HCT116 (cell line): Measurements from ENCODE around the gene ST3GAL2. TPM values are rescaled to one million over a fixed set of nuclear protein-coding genes. Genes with fewer than 3 reads are reported as not detected.

ENCODE experiments used
- ATAC-seq: fragments of 200-7000 bp; cut with Tn5 transposase; 2 replicates; pipeline ENCODE4 v1.9.1; 2020; ENCODE audit warnings: mild to moderate bottlenecking, moderate library complexity
- BruUV-seq: library from RNA; stranded (reverse); fragments of 400-500 nt; replicated peaks from 2 replicates; lab custom pipeline; 2021; lab: Mats Ljungman, UMichigan
- CTCF ChIA-PET: fragments of 300-600 bp; sonication (Branson Sonifier 250); formaldehyde crosslinking; loops from one replicate; lab custom pipeline; 2021; ENCODE audit warnings: antibody characterized with exemption; lab: Charles Lee
- POLR2A ChIA-PET: fragments of 300-600, 350-600 bp; sonication (Branson Sonifier 250); formaldehyde crosslinking; loops from one replicate; lab custom pipeline; 2021; ENCODE audit warnings: antibody characterized with exemption; lab: Charles Lee
- RAD21 ChIA-PET, 2 experiments: fragments of 300-600 bp; sonication (Branson Sonifier 250); formaldehyde crosslinking; loops; one replicate each; lab custom pipeline; 2023; ENCODE audit warnings: low total read pairs in 2 of 2; ENCODE audit not compliant: uncharacterized antibody in 2 of 2, unreplicated experiment in 2 of 2, low non-redundant PET in 1 of 2; lab: Charles Lee
- DNase-seq: peaks from one replicate; pipeline ENCODE4 v3.0.0-alpha.2; 2010; ENCODE audit warnings: low read depth, low spot score
- H2AFZ ChIP-seq: fragments of 200-600 bp; shearing (Covaris generic), sonication (generic); 2 replicates; pipeline ENCODE4 v1.6.1; 2017; ENCODE audit warnings: low read depth, mixed run types, mixed read lengths, antibody characterized with exemption, low read length; ENCODE audit not compliant: poor library complexity, severe bottlenecking
- H3K27ac ChIP-seq: 2 replicates; pipeline ENCODE4 v1.5.1; 2012; ENCODE audit warnings: low read depth, low read length
- H3K27me3 ChIP-seq: fragments of 200-600 bp; sonication (generic); 2 replicates; pipeline ENCODE4 v1.6.1; 2016; ENCODE audit warnings: mixed run types, low read length, mixed read lengths; ENCODE audit not compliant: insufficient read depth
- H3K36me3 ChIP-seq, 2 experiments: fragments of 200-500 bp in 1 of 2; fragments of 200-600 bp in 1 of 2; sonication (Bioruptor generic) in 1 of 2; sonication (generic) in 1 of 2; 2 replicates each; pipeline versions ENCODE4 v1.5.1 to v1.6.1; 2014 to 2016; ENCODE audit warnings: low read length in 2 of 2, inconsistent platforms in 1 of 2, mixed read lengths in 1 of 2, mixed run types in 1 of 2; ENCODE audit not compliant: insufficient read depth in 2 of 2, control insufficient read depth in 1 of 2
- H3K4me1 ChIP-seq, 2 experiments: fragments of 200-600 bp in 1 of 2; sonication (generic) in 1 of 2; 2 replicates each; pipeline versions ENCODE4 v1.5.1 to v1.6.1; 2012 to 2017; ENCODE audit warnings: low read length in 2 of 2, inconsistent platforms in 1 of 2, mild to moderate bottlenecking in 1 of 2, mixed read lengths in 1 of 2, mixed run types in 1 of 2, moderate library complexity in 1 of 2; ENCODE audit not compliant: insufficient read depth in 2 of 2, control insufficient read depth in 1 of 2
- H3K4me2 ChIP-seq: fragments of 200-600 bp; sonication (generic); 2 replicates; pipeline ENCODE4 v1.6.1; 2017; ENCODE audit warnings: mixed run types, low read length, mixed read lengths
- H3K4me3 ChIP-seq, 2 experiments: fragments of 200-600 bp in 1 of 2; sonication (generic) in 1 of 2; replicated peaks in 1 of 2; 2 replicates each; pipeline ENCODE4 v1.5.1; 2011 to 2016; ENCODE audit warnings: low read length in 2 of 2, control low read depth in 1 of 2, low read depth in 1 of 2, mild to moderate bottlenecking in 1 of 2, mixed read lengths in 1 of 2, mixed run types in 1 of 2
- H3K79me2 ChIP-seq: fragments of 200-600 bp; sonication (generic); 2 replicates; pipeline ENCODE4 v1.6.1; 2017; ENCODE audit warnings: mild to moderate bottlenecking, mixed run types, low read length, moderate library complexity, mixed read lengths; ENCODE audit not compliant: insufficient read depth
- H3K9ac ChIP-seq: fragments of 200-600 bp; sonication (generic); 2 replicates; pipeline ENCODE4 v1.6.1; 2016; ENCODE audit warnings: low read length, mixed read lengths
- H3K9me2 ChIP-seq: fragments of 200-600 bp; sonication (generic), shearing (Covaris generic); 2 replicates; pipeline ENCODE4 v1.6.1; 2017; ENCODE audit warnings: mixed run types, mild to moderate bottlenecking, moderate library complexity; ENCODE audit not compliant: insufficient read depth
- H3K9me3 ChIP-seq, 2 experiments: fragments of 200-500 bp in 1 of 2; fragments of 200-600 bp in 1 of 2; sonication (Bioruptor generic) in 1 of 2; sonication (generic) in 1 of 2; 2 replicates each; pipeline ENCODE4 v1.6.1; 2014 to 2017; ENCODE audit warnings: low read length in 2 of 2, mixed read lengths in 2 of 2, inconsistent platforms in 1 of 2, low read depth in 1 of 2, mild to moderate bottlenecking in 1 of 2, mixed run types in 1 of 2, moderate library complexity in 1 of 2; ENCODE audit not compliant: control insufficient read depth in 1 of 2, insufficient read depth in 1 of 2
- H4K20me1 ChIP-seq: fragments of 200-600 bp; sonication (generic), shearing (Covaris generic); 2 replicates; pipeline ENCODE4 v1.6.1; 2017; ENCODE audit warnings: mixed run types, mild to moderate bottlenecking, moderate library complexity; ENCODE audit not compliant: insufficient read depth
- ATF3 ChIP-seq: IDR thresholded peaks from 2 replicates; pipeline ENCODE4 v1.6.1; 2012
- CEBPB ChIP-seq: IDR thresholded peaks from 2 replicates; pipeline ENCODE4 v1.6.1; 2012; ENCODE audit warnings: low read depth
- CTCF ChIP-seq, 3 experiments: fragments of 200-600 bp in 1 of 3; sonication (generic) in 1 of 3; IDR thresholded peaks in 2 of 3; conservative IDR thresholded peaks in 1 of 3; 2 replicates each; pipeline ENCODE4 v1.5.1; 2012 to 2017; ENCODE audit warnings: low read depth in 2 of 3, low read length in 2 of 3, antibody characterized with exemption in 1 of 3, borderline replicate concordance in 1 of 3, control low read depth in 1 of 3, mild to moderate bottlenecking in 1 of 3, mixed read lengths in 1 of 3, mixed run types in 1 of 3, moderate library complexity in 1 of 3; ENCODE audit not compliant: insufficient read depth in 1 of 3
- EGR1 ChIP-seq: IDR thresholded peaks from 2 replicates; pipeline ENCODE4 v1.6.1; 2012; ENCODE audit warnings: low read depth
- ELF1 ChIP-seq: IDR thresholded peaks from 2 replicates; pipeline ENCODE4 v1.6.1; 2012; ENCODE audit warnings: low read depth, borderline replicate concordance
- EZH2 ChIP-seq: fragments of 200-600 bp; sonication (generic); IDR thresholded peaks from 2 replicates; pipeline ENCODE4 v1.6.1; 2017; ENCODE audit warnings: antibody characterized with exemption, mixed run types
- FOSL1 ChIP-seq: IDR thresholded peaks from 2 replicates; pipeline ENCODE4 v1.6.1; 2012; ENCODE audit warnings: low read depth
- JUND ChIP-seq: IDR thresholded peaks from 2 replicates; pipeline ENCODE4 v1.6.1; 2012
- POLR2A ChIP-seq: IDR thresholded peaks from 2 replicates; pipeline ENCODE4 v1.7.0; 2011; ENCODE audit warnings: borderline replicate concordance; ENCODE audit not compliant: insufficient read depth, insufficient read length; ENCODE audit errors: extremely low read depth
- POLR2AphosphoS5 ChIP-seq: IDR thresholded peaks from 2 replicates; pipeline ENCODE4 v1.6.1; 2011; ENCODE audit warnings: mild to moderate bottlenecking, low read depth, low read length, moderate library complexity
- RAD21 ChIP-seq: IDR thresholded peaks from 2 replicates; pipeline ENCODE4 v1.6.1; 2012; ENCODE audit warnings: low read depth, mild to moderate bottlenecking
- ZNF274 ChIP-seq: fragments of 200-500 bp; sonication (Bioruptor generic); IDR thresholded peaks from 2 replicates; pipeline ENCODE4 v1.6.1; 2014; ENCODE audit warnings: mild to moderate bottlenecking, low read depth, low read length, inconsistent platforms
- intact Hi-C: fragments of 100-400 bp; cut with micrococcal nuclease; formaldehyde crosslinking; loops from 2 replicates; pipeline ENCODE4 v1.10.0; 2022
- total RNA-seq: library from RNA; stranded (reverse); gene quantifications from one replicate; pipeline ENCODE4 v1.2.1, GENCODE V29; 2021; ENCODE audit not compliant: unreplicated experiment

The ST3GAL2 gene
- total RNA-seq, 1 experiment from 2014 or later, result 9.5 TPM

- TF ChIP-seq CEBPB, result no peak
Measured at GRCh38 chr16:70391881-70392481, 46.9 kb downstream of the ST3GAL2 start (continued).

- Histone ChIP-seq H2AFZ (no peak overlapping the region), H3K9me3 (no peaks in the 10 kb centered on the region), H4K20me1 (no peaks in the 10 kb centered on the region), H3K36me3 (no peaks in the 10 kb centered on the region), H3K9me2 (no peaks in the 10 kb centered on the region), H3K27me3 (no peaks in the 10 kb centered on the region)
- RAD21 ChIA-PET, result no interaction called here
- CTCF ChIA-PET, result interaction anchor here (1.3 kb wide), 1 partner anchor 77 kb away, joined by 3 read pairs; no protein-coding TSS in a partner anchor
- TF ChIP-seq POLR2AphosphoS5 (no peak), RAD21 (no peak), ATF3 (no peak), POLR2A (no peak), JUND (no peak), CEBPB (no peak), FOSL1 (no peak), ZNF274 (no peak), EZH2 (no peak), ELF1 (no peak), CTCF (IDR thresholded peaks at IDR 0.05 in 2 of 3, conservative IDR thresholded peaks at IDR 0.05 in 1 of 3; ENCODE audit: borderline replicate concordance in 1 of 3, insufficient read depth in 1 of 3, low read depth in 2 of 3, low read length in 2 of 3) (no peak), EGR1 (no peak)
- TF ChIP-seq, all 23 proteins: peak for 0
- Histone ChIP-seq H3K9ac (no peak overlapping the region), H3K4me1 (peaks cover 5 to 43% of the 10 kb centered on the region in 2 experiments), H3K27ac (no peak overlapping the region), H3K4me3 (no peak overlapping the region), H3K4me2 (peak overlapping the region; percentile 54), H3K79me2 (no peaks in the 10 kb centered on the region)
- intact Hi-C loops, result no loop called here
- DNase-seq (no peak), ATAC-seq (no peak)
- no TSS peak for BruUV-seq
- POLR2A ChIA-PET, result interaction anchor here (2.7 kb wide), 1 partner anchor 11 kb away, joined by 18 read pairs; no protein-coding TSS in a partner anchor
Measured at GRCh38 chr16:70391446-70391845, 47.5 kb downstream of the ST3GAL2 start.
